Measurements from ENCODE around the gene SOD1. TPM values are rescaled to one million over a fixed set of nuclear protein-coding genes. Genes with fewer than 3 reads are reported as not detected.
"Not testable (repeated sequence)": the region's sequence is repeated elsewhere in the genome, so short reads cannot be mapped to it uniquely, and the experiment has no call there.

SOD1 gene
- total RNA-seq, 2 experiments from 2014 or later = 280 to 286 TPM

DNA sequence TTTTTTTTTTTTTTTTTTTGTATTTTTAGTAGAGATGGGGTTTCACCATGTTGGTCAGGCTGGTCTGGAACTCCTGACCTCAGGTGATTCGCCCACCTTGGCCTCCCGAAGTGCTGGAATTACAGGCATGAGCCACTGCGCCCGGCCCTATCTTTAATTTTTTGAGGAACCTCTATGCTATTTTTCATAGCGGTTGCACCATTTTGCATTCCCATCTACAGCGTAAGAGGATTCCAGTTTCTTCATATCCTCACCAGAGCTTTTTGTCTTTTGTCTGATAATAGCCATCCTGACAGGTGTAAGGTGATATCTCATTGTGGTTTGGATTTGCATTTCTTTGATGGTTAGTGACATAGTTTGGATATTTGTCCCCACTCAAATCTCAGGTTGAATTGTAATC, 27.6 kb upstream of the SOD1 start:
- H3K36me3 Mint-ChIP-seq; H3K9me3 Mint-ChIP-seq; H3K4me1 Mint-ChIP-seq (ENCODE audit: low read depth); H3K27me3 Mint-ChIP-seq; H3K4me3 Mint-ChIP-seq; H3K27ac Mint-ChIP-seq; POLR2A ChIA-PET; intact Hi-C loops (cut with micrococcal nuclease); DNase-seq; CTCF ChIA-PET: not testable (repeated sequence)

DNA sequence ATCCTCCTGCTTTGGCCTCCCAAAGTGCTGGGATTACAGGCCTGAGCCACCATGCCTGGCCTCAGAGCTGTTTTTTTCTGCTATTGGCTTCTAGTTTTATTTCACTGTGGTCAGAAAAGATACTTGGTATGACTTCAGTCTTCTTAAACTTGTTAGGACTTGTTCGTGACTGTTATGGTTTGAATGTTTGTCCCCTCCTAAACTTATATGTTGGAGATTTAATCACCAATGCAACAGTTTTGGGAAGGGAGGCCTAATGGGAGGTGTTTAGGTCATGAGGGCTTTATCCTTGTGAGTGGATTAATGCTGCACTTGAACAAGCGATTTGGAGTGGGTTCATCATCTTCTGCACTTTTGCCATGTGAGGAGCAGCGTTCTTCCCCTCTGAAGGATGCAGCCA, 24.5 kb upstream of the SOD1 start:
- CTCF ChIA-PET = no interaction called here
- Mint-ChIP-seq H3K9me3 (peaks cover 6% of the 10 kb centered on the region), H3K36me3 (peaks cover 2% of the 10 kb centered on the region), H3K4me1 (ENCODE audit: low read depth) (no peaks in the 10 kb centered on the region), H3K4me3 (no peak overlapping the region), H3K27me3 (no peaks in the 10 kb centered on the region), H3K27ac (no peak overlapping the region)
- POLR2A ChIA-PET = no interaction called here
- DNase-seq = no peak
- intact Hi-C loops (cut with micrococcal nuclease) = no loop called here

DNA sequence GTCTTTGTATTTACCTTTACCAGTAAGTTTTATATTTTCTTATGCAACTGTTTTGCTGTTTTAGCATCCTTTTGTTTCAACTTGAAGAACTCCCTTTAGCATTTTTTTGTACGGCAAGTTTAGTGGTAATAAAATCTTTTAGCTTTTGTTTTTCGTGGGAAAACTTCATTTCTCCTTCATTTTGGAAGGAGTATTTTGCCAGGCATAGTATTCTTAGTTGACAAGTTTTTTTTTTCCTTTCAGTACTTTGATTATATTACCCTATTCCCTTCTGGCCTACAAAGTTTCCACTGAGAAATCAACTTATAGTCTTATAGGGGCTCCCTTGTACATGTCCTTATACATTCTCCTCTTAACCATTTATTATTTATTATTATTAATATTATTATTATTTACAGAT, 22.6 kb upstream of the SOD1 start:
- POLR2A ChIA-PET = no interaction called here
- H3K27me3 Mint-ChIP-seq = peaks cover 2% of the 10 kb centered on the region
- no peak for DNase-seq

DNA sequence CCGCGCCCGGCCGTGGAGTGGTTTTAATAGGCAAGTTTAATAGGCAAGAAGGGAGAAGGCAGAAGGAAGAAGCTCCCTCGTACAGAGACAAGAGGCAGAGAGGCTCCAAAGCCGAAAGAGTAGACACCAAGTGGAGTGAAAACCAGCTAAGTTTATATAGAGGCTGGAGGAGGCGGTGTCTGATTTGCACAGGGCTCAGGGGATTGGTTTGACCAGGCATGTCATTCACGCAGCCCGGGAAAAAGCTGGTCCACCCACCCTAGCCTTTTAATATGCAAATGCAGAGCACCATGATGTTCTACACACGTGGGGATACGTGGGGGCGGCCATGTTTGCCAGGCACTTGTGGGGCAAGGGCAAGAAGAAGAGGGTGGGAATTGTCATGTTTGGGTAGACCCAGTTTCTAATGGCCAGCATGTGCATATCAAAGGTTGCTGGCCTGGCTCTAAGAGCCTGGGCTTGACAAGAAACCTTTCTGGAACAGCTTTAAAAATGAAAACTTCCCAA, 18.0 kb upstream of the SOD1 start:
- Mint-ChIP-seq H3K27me3 (peaks cover 2% of the 10 kb centered on the region), H3K27ac (no peak overlapping the region), H3K4me3 (no peak overlapping the region), H3K9me3 (peaks cover 5% of the 10 kb centered on the region), H3K36me3 (peaks cover 2% of the 10 kb centered on the region), H3K4me1 (ENCODE audit: low read depth) (no peaks in the 10 kb centered on the region)
- no peak for DNase-seq
- ChIA-PET POLR2A (no interaction called here), CTCF (no interaction called here)
- intact Hi-C loops (cut with micrococcal nuclease) = no loop called here

More for the DNA sequence above, 22.6 kb upstream of the SOD1 start:
- H3K9me3 Mint-ChIP-seq = peaks cover 6% of the 10 kb centered on the region
- H3K27ac Mint-ChIP-seq = no peak overlapping the region
- peaks cover 2% of the 10 kb centered on the region for H3K36me3 Mint-ChIP-seq
- CTCF ChIA-PET = no interaction called here
- no peaks in the 10 kb centered on the region for H3K4me1 Mint-ChIP-seq (ENCODE audit: low read depth)
- intact Hi-C loops (cut with micrococcal nuclease) = no loop called here
- no peak overlapping the region for H3K4me3 Mint-ChIP-seq

DNA sequence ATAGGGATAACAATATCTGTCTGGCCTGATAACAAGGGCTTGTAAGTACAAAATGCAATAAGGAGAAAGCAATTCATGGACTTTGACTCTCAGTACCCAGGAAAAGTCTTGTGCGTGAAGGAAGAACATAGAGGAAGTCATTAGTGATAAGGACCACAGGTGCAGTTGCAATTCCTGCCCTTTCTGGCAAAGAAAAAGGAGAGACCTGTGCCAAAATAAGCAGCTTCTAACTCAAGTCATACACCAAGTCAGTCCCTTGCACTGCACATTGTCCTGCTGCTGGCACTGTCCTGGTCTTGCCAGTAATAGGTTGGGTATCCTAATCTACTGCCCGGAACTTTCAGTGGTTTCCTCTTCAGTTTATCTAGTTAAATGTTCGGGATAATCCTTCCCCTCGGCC, 14.8 kb upstream of the SOD1 start:
- CTCF ChIA-PET = no interaction called here
- no peak for DNase-seq
- POLR2A ChIA-PET = interaction anchor here (1.0 kb wide), 1 partner anchor 9 kb away, joined by 3 read pairs; no protein-coding TSS in a partner anchor
- H3K4me1 Mint-ChIP-seq (ENCODE audit: low read depth) = no peaks in the 10 kb centered on the region
- intact Hi-C loops (cut with micrococcal nuclease) = no loop called here
- H3K9me3 Mint-ChIP-seq = no peaks in the 10 kb centered on the region
- no peak overlapping the region for H3K27ac Mint-ChIP-seq
- no peak overlapping the region for H3K4me3 Mint-ChIP-seq
- no peaks in the 10 kb centered on the region for H3K36me3 Mint-ChIP-seq
- H3K27me3 Mint-ChIP-seq = peaks cover 2% of the 10 kb centered on the region

DNA sequence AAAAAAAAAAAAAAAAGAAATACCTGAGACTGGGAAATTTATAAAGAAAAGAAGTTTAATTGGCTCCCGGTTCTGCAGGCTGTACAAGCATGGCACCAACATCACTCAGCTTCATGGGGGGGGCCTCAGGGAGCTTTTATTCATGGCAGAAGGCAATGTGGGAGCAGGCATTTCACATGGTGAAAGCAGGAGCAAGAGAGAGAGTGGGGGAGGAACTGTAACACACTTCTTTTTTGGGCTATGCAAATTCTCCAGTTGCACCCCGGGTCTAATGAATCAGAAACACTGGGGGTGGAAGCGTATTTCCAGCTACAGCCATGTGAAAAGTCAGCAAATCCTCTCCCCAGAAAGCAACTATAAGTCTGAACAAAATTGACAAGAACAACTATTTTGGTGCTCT, 11.8 kb upstream of the SOD1 start:
- CTCF ChIA-PET = no interaction called here
- POLR2A ChIA-PET = no interaction called here
- Mint-ChIP-seq H3K4me1 (ENCODE audit: low read depth) (no peaks in the 10 kb centered on the region), H3K27me3 (no peaks in the 10 kb centered on the region), H3K9me3 (no peaks in the 10 kb centered on the region), H3K36me3 (no peaks in the 10 kb centered on the region), H3K27ac (no peak overlapping the region), H3K4me3 (no peak overlapping the region)
- no peak for DNase-seq
- intact Hi-C loops (cut with micrococcal nuclease) = no loop called here

DNA sequence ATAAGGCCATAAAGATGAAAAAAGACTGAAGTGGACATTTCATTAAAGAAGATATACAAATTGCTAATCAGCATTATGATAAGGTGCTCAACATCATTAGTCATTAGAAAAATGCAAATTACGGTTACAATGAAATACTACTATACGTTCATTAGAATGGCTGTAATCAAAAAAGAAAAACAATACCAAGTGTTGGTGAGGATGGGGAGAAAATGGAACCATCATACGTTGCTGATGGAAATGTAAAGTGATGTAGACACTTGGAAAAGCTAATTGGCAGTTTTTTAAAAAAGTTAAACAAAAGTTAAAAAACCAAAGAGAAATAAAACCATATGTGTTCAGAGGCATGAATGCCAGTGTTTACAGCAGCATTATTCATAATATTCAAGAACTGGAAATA, 8.6 kb upstream of the SOD1 start:
- no peak overlapping the region for H3K4me3 Mint-ChIP-seq
- no peak overlapping the region for H3K27ac Mint-ChIP-seq
- CTCF ChIA-PET = no interaction called here
- no peaks in the 10 kb centered on the region for H3K9me3 Mint-ChIP-seq
- intact Hi-C loops (cut with micrococcal nuclease) = no loop called here
- peaks cover 13% of the 10 kb centered on the region for H3K4me1 Mint-ChIP-seq (ENCODE audit: low read depth)
- no peak for DNase-seq
- H3K36me3 Mint-ChIP-seq = no peaks in the 10 kb centered on the region
- POLR2A ChIA-PET = no interaction called here
- H3K27me3 Mint-ChIP-seq = no peaks in the 10 kb centered on the region

DNA sequence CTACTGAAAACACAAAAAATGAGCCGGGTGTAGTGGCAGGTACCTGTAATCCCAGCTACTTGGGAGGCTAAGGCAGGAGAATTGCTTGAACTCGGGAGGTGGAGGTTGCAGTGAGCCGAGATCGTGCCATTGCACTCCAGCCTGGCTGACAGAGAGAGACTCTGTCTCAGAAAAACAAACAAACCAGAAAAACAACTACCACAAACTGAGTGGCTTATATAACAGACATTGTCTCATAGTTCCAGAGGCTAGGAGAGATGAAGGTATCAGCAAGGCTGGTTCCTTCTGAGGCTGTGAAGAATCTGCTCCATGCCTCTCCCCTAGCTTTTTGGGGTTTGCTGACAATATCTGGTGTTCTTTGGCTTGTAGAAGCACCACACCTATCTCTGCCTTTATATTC, 8.0 kb upstream of the SOD1 start:
- not testable (repeated sequence) for H3K36me3 Mint-ChIP-seq

DNA sequence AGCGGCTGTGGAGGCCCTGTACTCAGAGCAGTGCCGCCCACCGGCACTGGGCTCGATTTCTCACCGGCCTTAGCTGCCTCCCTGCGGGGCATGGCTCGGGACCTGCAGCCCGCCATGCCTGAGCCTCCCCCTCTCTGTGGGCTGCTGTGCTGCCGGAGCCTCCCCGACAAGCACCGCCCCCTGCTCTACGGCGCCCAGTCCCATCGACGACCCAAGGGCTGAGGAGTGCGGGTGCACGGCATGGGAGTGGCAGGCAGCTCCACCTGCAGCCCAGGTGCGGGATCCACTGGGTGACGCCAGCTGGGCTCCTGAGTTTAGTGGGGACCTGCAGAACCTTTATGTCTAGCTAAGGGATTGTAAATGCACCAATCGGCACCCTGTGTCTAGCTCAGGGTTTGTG, 5.2 kb upstream of the SOD1 start:
- H3K36me3 Mint-ChIP-seq = no peaks in the 10 kb centered on the region
- DNase-seq = no peak
- H3K9me3 Mint-ChIP-seq = no peaks in the 10 kb centered on the region
- ChIA-PET CTCF (no interaction called here), POLR2A (no interaction called here)
- peaks cover 29% of the 10 kb centered on the region for H3K4me1 Mint-ChIP-seq (ENCODE audit: low read depth)
- intact Hi-C loops (cut with micrococcal nuclease) = no loop called here
- no peak overlapping the region for H3K27ac Mint-ChIP-seq
- no peaks in the 10 kb centered on the region for H3K27me3 Mint-ChIP-seq
- H3K4me3 Mint-ChIP-seq = no peak overlapping the region

More for the DNA sequence above, 8.0 kb upstream of the SOD1 start:
- POLR2A ChIA-PET; H3K27ac Mint-ChIP-seq; H3K27me3 Mint-ChIP-seq; H3K4me3 Mint-ChIP-seq; intact Hi-C loops (cut with micrococcal nuclease); CTCF ChIA-PET; DNase-seq; H3K9me3 Mint-ChIP-seq: not testable (repeated sequence)
- H3K4me1 Mint-ChIP-seq (ENCODE audit: low read depth) = peaks cover 18% of the 10 kb centered on the region

DNA sequence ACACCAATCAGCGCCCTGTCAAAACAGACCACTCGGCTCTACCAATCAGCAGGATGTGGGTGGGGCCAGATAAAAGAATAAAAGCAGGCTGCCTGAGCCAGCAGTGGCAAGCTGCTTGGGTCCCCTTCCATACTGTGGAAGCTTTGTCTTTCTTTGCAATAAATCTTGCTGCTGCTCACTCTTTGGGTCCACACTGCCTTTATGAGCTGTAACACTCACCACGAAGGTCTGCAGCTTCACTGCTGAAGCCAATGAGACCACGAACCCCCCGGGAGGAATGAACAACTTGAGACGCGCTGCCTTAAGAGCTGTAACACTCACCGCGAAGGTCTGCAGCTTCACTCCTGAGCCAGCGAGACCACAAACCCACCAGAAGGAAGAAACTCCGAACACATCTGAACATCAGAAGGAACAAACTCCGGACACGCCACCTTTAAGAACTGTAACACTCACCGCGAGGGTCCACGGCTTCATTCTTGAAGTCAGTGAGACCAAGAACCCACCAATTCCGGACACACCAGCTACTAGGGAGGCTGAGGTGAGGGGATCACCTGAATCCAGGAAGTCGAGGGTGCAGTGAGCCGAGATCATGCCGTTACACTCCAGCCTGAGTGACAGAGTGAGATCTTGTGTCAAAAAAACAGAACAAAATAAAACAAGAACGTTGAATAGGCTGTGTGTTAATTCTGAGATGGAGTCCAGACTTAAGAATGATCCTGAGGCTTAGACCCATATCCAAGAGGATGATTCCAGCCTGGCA, 4.5 kb upstream of the SOD1 start:
- H3K9me3 Mint-ChIP-seq, H3K36me3 Mint-ChIP-seq, H3K27me3 Mint-ChIP-seq, POLR2A ChIA-PET, CTCF ChIA-PET: not testable (repeated sequence)
- DNase-seq = peak; percentile 28
- Mint-ChIP-seq H3K27ac (peak overlapping the region; percentile 21), H3K4me3 (peak overlapping the region; percentile 53), H3K4me1 (ENCODE audit: low read depth) (peaks cover 29% of the 10 kb centered on the region)
- intact Hi-C loops (cut with micrococcal nuclease) = loop anchor here (5.0 kb wide), 2 partner anchors 473 to 1077 kb away; no protein-coding TSS in a partner anchor

DNA sequence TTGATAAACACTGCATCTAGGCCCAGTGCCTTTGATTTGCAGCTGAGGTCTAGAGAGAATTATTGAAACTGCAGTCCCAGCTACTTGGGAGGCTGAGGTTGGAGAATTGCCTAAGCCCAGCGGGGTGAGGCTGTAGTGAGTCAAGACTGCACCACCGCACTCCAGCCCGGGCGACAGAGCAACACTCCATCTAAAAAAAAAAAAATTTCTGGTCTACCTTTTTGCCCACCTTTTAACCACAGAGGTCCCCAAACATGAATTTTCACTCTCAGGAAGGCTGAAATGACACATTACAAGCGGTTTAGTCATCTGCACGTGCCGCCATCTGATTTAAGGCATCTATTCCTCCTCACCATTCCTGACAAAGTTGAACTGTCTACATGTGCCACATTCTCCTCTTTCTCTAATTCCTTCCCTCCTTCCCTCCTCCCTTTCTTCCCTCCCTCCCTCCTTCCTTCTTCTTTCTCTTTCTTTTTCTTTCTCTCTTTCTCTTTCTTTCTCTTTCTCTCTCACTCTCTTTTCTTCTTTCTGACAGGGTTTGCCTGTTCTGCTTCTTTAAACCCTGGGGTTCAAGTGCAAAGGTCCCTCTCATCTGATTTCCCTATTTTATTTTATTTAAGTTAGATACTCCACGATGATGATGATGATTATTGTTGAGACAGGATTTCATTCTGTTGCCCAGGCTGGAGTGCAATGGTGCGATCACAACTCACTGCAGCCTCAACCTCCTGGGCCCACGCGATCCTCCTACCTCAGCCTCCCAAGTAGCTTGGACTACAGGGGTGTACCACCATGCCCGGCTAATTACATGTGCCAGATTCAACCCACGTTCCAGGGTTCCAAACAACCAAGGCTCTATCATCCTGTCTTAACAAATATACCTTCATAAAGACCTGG, 3.0 kb upstream of the SOD1 start:
- intact Hi-C loops (cut with micrococcal nuclease) = loop anchor here (1.0 to 5.0 kb wide), 3 partner anchors 474 to 1076 kb away; no protein-coding TSS in a partner anchor
- DNase-seq = peak; percentile 74
- Mint-ChIP-seq H3K4me1 (ENCODE audit: low read depth) (peaks cover 37% of the 10 kb centered on the region), H3K36me3 (peaks cover 8% of the 10 kb centered on the region), H3K27me3 (no peaks in the 10 kb centered on the region), H3K4me3 (no peak overlapping the region), H3K27ac (peak overlapping the region; percentile 1), H3K9me3 (no peaks in the 10 kb centered on the region)
- CTCF ChIA-PET = interaction anchor here (0.5 kb wide), 1 partner anchor 558 kb away, joined by 3 read pairs; no protein-coding TSS in a partner anchor
- POLR2A ChIA-PET = interaction anchor here (1.1 kb wide), 1 partner anchor 302 kb away, joined by 4 read pairs; no protein-coding TSS in a partner anchor

DNA sequence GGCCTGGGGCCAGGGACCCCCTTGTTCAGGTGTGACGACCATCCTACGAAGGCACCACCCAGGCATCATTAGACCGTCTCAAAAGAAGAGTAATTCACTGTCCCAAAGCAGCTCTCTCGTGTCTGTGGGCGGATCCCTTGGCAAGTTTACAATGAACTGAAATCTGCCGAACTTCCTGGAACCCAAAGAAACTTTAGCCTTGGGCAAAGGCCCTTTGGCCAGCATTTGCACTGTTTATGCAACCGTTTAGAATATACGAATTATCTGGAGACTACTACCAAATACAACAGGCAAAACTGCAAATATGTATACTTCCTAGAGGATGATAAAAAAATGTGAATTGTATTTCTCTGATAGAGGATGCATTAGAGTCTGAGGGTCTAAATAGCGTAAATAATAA, 1.4 kb upstream of the SOD1 start:
- Mint-ChIP-seq H3K36me3 (peaks cover 18% of the 10 kb centered on the region), H3K4me1 (ENCODE audit: low read depth) (peaks cover 53% of the 10 kb centered on the region), H3K27me3 (no peaks in the 10 kb centered on the region), H3K27ac (no peak overlapping the region), H3K9me3 (no peaks in the 10 kb centered on the region), H3K4me3 (no peak overlapping the region)
- CTCF ChIA-PET = no interaction called here
- no peak for DNase-seq
- intact Hi-C loops (cut with micrococcal nuclease) = loop anchor here (5.0 kb wide), 2 partner anchors 476 to 1074 kb away; no protein-coding TSS in a partner anchor
- POLR2A ChIA-PET = no interaction called here

Measured in activated CD4-positive, alpha-beta memory T cell treated with anti-CD3 and anti-CD28 coated beads for 36 hours (primary cell).